HG02970 (cell line): Measurements from ENCODE around the gene SLC25A45.
A peak's percentile ranks its signal among the peaks of the same experiment; 100 is the strongest.
"Not testable (repeated sequence)": the region's sequence is repeated elsewhere in the genome, so short reads cannot be mapped to it uniquely, and the experiment has no call there.

Experiments
- ATAC-seq: cut with Tn5 transposase; IDR thresholded peaks from one replicate; pipeline ENCODE4 v1.9.1; 2021; ENCODE audit warnings: mild to moderate bottlenecking, moderate library complexity, moderate number of reproducible peaks; ENCODE audit not compliant: unreplicated experiment, low FRiP score

The SLC25A45 gene

GRCh38 chr11:65421794-65422632, 39.6 kb upstream of the SLC25A45 start:
- peak; percentile 20 for ATAC-seq

GRCh38 chr11:65420979-65421793, 38.7 kb upstream of the SLC25A45 start:
- ATAC-seq, result no peak

- ATAC-seq, result no peak
Measured at GRCh38 chr11:65420506-65420905, 38.1 kb upstream of the SLC25A45 start.

- ATAC-seq, result no peak
Measured at GRCh38 chr11:65419772-65420481, 37.5 kb upstream of the SLC25A45 start.

- no peak for ATAC-seq
Measured at GRCh38 chr11:65419460-65419771, 37.0 kb upstream of the SLC25A45 start.

- no peak for ATAC-seq
Measured at GRCh38 chr11:65418681-65419459, 36.4 kb upstream of the SLC25A45 start.

- no peak for ATAC-seq
Measured at GRCh38 chr11:65418431-65418680, 35.9 kb upstream of the SLC25A45 start.

- ATAC-seq, result no peak
Measured at GRCh38 chr11:65417702-65418430, 35.4 kb upstream of the SLC25A45 start.

- no peak for ATAC-seq
Measured at GRCh38 chr11:65416841-65417701, 34.6 kb upstream of the SLC25A45 start.

- no peak for ATAC-seq
Measured at GRCh38 chr11:65416341-65416824, 33.9 kb upstream of the SLC25A45 start.

GRCh38 chr11:65415499-65416340, 33.3 kb upstream of the SLC25A45 start:
- ATAC-seq, result no peak

GRCh38 chr11:65414776-65415498, 32.5 kb upstream of the SLC25A45 start:
- no peak for ATAC-seq

GRCh38 chr11:65413077-65413664, 30.7 kb upstream of the SLC25A45 start:
- ATAC-seq, result not testable (repeated sequence)

- no peak for ATAC-seq
Measured at GRCh38 chr11:65412271-65413076, 30.0 kb upstream of the SLC25A45 start.

GRCh38 chr11:65411681-65412070, 29.2 kb upstream of the SLC25A45 start:
- ATAC-seq, result no peak
